Cardiac fibroblast (primary cell): ENCODE data around the gene GRIN2D.

Experiments
- DNase-seq, 2 donors: peaks; one replicate each; pipeline versions ENCODE4 v3.0.0 to v3.0.0-alpha.2; 2010; ENCODE audit warnings: low read depth in 2 of 2
- H3K4me3 ChIP-seq, 2 donors: replicated peaks in 1 of 2; 1 replicate in 1 of 2; 2 replicates in 1 of 2; pipeline ENCODE4 v1.5.1; 2011; ENCODE audit warnings: low read depth in 2 of 2, low read length in 2 of 2, mild to moderate bottlenecking in 2 of 2, moderate library complexity in 1 of 2
- CTCF ChIP-seq: IDR thresholded peaks from one replicate; pipeline ENCODE4 v1.5.1; 2011; ENCODE audit warnings: low read depth, mild to moderate bottlenecking, low read length, inconsistent platforms

Gene GRIN2D

DNA sequence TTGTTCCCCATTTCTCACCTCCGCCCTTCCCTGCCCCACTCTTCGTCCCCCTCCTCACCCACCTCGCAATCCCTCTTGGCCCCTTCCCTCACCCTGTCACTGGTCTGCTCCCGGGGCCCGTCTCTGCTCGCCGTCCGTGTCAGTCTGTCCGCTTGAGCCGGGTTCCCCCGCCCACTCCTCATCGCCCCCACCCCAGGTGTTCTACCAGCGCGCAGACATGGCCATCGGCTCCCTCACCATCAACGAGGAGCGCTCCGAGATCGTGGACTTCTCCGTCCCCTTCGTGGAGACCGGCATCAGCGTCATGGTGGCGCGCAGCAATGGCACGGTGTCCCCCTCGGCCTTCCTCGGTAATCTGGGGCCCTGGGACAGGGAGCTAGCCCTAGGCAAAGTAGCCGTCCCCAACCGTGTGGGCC is 22.3 kb downstream of the GRIN2D start:
- TF ChIP-seq CTCF = no peak
- no peak overlapping the region for H3K4me3 ChIP-seq
- no peak for DNase-seq

- no peak for DNase-seq
- no peak for TF ChIP-seq CTCF
Observed at GRCh38 chr19:48417421-48417820, 24.0 kb downstream of the GRIN2D start.

DNA sequence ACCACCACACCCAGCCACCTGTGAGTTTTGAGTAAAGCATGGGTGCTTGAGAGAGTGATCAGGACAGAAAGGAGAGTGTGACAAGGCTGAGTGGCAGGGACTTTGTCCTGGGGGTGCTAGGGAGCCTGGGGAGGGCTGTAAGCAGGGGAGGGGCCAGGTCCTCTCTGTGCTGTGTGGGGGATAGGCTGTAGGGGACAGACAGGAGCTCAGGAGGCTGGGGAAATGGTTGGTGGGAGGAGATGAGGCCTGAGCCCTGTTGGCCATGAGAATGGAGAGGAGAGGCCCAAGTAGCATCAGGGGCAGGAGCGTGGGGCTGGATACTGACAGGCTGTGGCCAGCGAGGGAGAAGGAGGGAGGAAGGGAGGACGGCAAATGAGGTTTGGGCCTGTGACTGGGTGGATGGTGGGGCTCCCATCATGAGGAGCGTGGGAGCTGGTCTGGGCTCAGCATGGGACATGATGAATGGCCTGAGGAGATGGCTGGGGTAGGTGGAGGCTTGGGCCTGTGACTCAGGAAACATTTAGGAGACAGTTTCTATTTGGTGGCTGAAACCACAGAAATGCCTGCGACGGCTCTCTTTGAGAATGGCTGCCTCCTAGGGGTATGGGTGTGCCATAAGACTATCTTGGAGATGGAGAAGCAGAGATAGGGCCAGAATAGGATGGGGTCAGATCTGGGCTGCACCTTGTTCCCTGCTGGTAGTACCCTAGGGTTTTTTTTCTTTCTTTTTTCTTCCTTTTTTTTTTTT is 25.0 kb downstream of the GRIN2D start:
- H3K4me3 ChIP-seq = no peak overlapping the region
- no peak for TF ChIP-seq CTCF
- DNase-seq = no peak

More at GRCh38 chr19:48417421-48417820, 24.0 kb downstream of the GRIN2D start:
- no peak overlapping the region for H3K4me3 ChIP-seq

GRCh38 chr19:48419158-48419920 is 25.9 kb downstream of the GRIN2D start:
- peak; percentile 36 to 39 for DNase-seq
- TF ChIP-seq CTCF = no peak
- H3K4me3 ChIP-seq = no peak overlapping the region

GRCh38 chr19:48421548-48421947 is 28.1 kb downstream of the GRIN2D start:
- TF ChIP-seq CTCF = no peak
- DNase-seq = no peak
- no peak overlapping the region for H3K4me3 ChIP-seq

GRCh38 chr19:48424694-48425219 is 31.3 kb downstream of the GRIN2D start:
- no peak overlapping the region for H3K4me3 ChIP-seq
- peak; percentile 68 to 75 for DNase-seq
- TF ChIP-seq CTCF = no peak
